H9 (cell line): ENCODE data around the gene CEP128. TPM values are rescaled to one million over a fixed set of nuclear protein-coding genes. Genes with fewer than 3 reads are reported as not detected.

Experiments used
- DNase-seq: peaks from one replicate; pipeline ENCODE4 v3.0.0-alpha.2; 2017
- H2AFZ ChIP-seq: one replicate; pipeline ENCODE4 v1.6.1; 2013; ENCODE audit warnings: mild to moderate bottlenecking, low read length, control low read depth, moderate library complexity
- H2AK5ac ChIP-seq: 2 replicates; pipeline ENCODE4 v1.6.1; 2013; ENCODE audit warnings: low read length, control low read depth, mixed read lengths; ENCODE audit not compliant: insufficient read length
- H2BK120ac ChIP-seq: one replicate; pipeline ENCODE4 v1.6.1; 2013; ENCODE audit warnings: low read depth, mild to moderate bottlenecking, low read length, control low read depth, inconsistent platforms; ENCODE audit not compliant: poor library complexity, severe bottlenecking
- H2BK12ac ChIP-seq: 2 replicates; pipeline ENCODE4 v1.6.1; 2013; ENCODE audit warnings: low read length, control low read depth, mixed read lengths, low read depth; ENCODE audit not compliant: insufficient read length
- H2BK15ac ChIP-seq: 2 replicates; pipeline ENCODE4 v1.6.1; 2013; ENCODE audit warnings: low read depth, low read length, control low read depth
- H2BK20ac ChIP-seq: one replicate; pipeline ENCODE4 v1.6.1; 2013; ENCODE audit warnings: low read depth, mild to moderate bottlenecking, low read length, control low read depth, inconsistent platforms; ENCODE audit not compliant: poor library complexity, severe bottlenecking
- H2BK5ac ChIP-seq: 2 replicates; pipeline ENCODE4 v1.6.1; 2013; ENCODE audit warnings: low read length, control low read depth, mixed read lengths; ENCODE audit not compliant: insufficient read length
- H3K14ac ChIP-seq: 2 replicates; pipeline ENCODE4 v1.6.1; 2013; ENCODE audit warnings: low read length, control low read depth; ENCODE audit not compliant: insufficient read depth
- H3K18ac ChIP-seq: 2 replicates; pipeline ENCODE4 v1.6.1; 2013; ENCODE audit warnings: low read depth, mild to moderate bottlenecking, mixed read lengths, low read length, control low read depth; ENCODE audit not compliant: insufficient read length
- H3K23ac ChIP-seq: 2 replicates; pipeline ENCODE4 v1.6.1; 2013; ENCODE audit warnings: low read length, control low read depth, mixed read lengths, low read depth; ENCODE audit not compliant: insufficient read length
- H3K23me2 ChIP-seq: 2 replicates; pipeline ENCODE4 v1.6.1; 2013; ENCODE audit warnings: low read depth, mild to moderate bottlenecking, mixed read lengths, low read length, control low read depth; ENCODE audit not compliant: insufficient read length, poor library complexity, severe bottlenecking
- H3K27ac ChIP-seq: 2 replicates; pipeline ENCODE4 v1.5.1; 2013; ENCODE audit warnings: low read length, control low read depth, mixed read lengths, low read depth; ENCODE audit not compliant: insufficient read length
- H3K27me3 ChIP-seq: 2 replicates; pipeline ENCODE4 v1.6.1; 2013; ENCODE audit warnings: low read length, control low read depth, inconsistent platforms; ENCODE audit not compliant: insufficient read depth
- H3K4ac ChIP-seq: 2 replicates; pipeline ENCODE4 v1.6.1; 2013; ENCODE audit warnings: low read depth, mild to moderate bottlenecking, control low read depth, inconsistent platforms, low read length, moderate library complexity
- H3K4me1 ChIP-seq: 2 replicates; pipeline ENCODE4 v1.6.1; 2013; ENCODE audit warnings: low read length, control low read depth, inconsistent platforms; ENCODE audit not compliant: insufficient read depth
- H3K4me2 ChIP-seq: 2 replicates; pipeline ENCODE4 v1.6.1; 2013; ENCODE audit warnings: low read length, control low read depth, mixed read lengths; ENCODE audit not compliant: insufficient read length, insufficient read depth
- H3K56ac ChIP-seq: 2 replicates; pipeline ENCODE4 v1.6.1; 2013; ENCODE audit warnings: low read depth, mild to moderate bottlenecking, mixed read lengths, low read length, control low read depth; ENCODE audit not compliant: insufficient read length
- H3K79me1 ChIP-seq: 2 replicates; pipeline ENCODE4 v1.6.1; 2013; ENCODE audit warnings: low read depth, mild to moderate bottlenecking, moderate library complexity, low read length, control low read depth, inconsistent platforms; ENCODE audit not compliant: insufficient read depth, poor library complexity, severe bottlenecking
- H3K79me2 ChIP-seq: 2 replicates; pipeline ENCODE4 v1.6.1; 2013; ENCODE audit warnings: low read length, control low read depth, inconsistent platforms; ENCODE audit not compliant: insufficient read depth
- H3K9ac ChIP-seq: 2 replicates; pipeline ENCODE4 v1.6.1; 2013; ENCODE audit warnings: low read length, control low read depth, mixed read lengths; ENCODE audit not compliant: insufficient read length; ENCODE audit errors: extremely low read depth
- H3K9me3 ChIP-seq: one replicate; pipeline ENCODE4 v1.6.1; 2013; ENCODE audit warnings: low read depth, low read length, inconsistent platforms; ENCODE audit not compliant: control insufficient read depth
- H3T11ph ChIP-seq: one replicate; pipeline ENCODE4 v1.6.1; 2013; ENCODE audit warnings: mild to moderate bottlenecking, low read length, control low read depth, inconsistent platforms
- H4K20me1 ChIP-seq: one replicate; pipeline ENCODE4 v1.6.1; 2013; ENCODE audit not compliant: control insufficient read depth, insufficient read length, insufficient read depth
- H4K5ac ChIP-seq: 2 replicates; pipeline ENCODE4 v1.6.1; 2013; ENCODE audit warnings: low read depth, mild to moderate bottlenecking, mixed read lengths, low read length, control low read depth; ENCODE audit not compliant: insufficient read length
- H4K8ac ChIP-seq: replicated peaks from 2 replicates; pipeline ENCODE4 v1.6.1; 2013; ENCODE audit warnings: low read length, control low read depth, mixed read lengths, low read depth; ENCODE audit not compliant: insufficient read length
- H4K91ac ChIP-seq: 2 replicates; pipeline ENCODE4 v1.6.1; 2013; ENCODE audit warnings: low read depth, mild to moderate bottlenecking, moderate library complexity, mixed read lengths, low read length, control low read depth; ENCODE audit not compliant: insufficient read length
- H3K27ac Mint-ChIP-seq, 3 experiments: 2 replicates in 2 of 3; 3 replicates in 1 of 3; pipeline ENCODE4 v1.8.0; 2020 to 2021; ENCODE audit warnings: mixed read lengths in 3 of 3, mild to moderate bottlenecking in 1 of 3, moderate library complexity in 1 of 3
- H3K27me3 Mint-ChIP-seq: 2 replicates; pipeline ENCODE4 v1.8.0; 2021; ENCODE audit warnings: low read depth, mild to moderate bottlenecking, moderate library complexity, mixed read lengths
- H3K36me3 Mint-ChIP-seq, 3 experiments: 2 replicates in 2 of 3; 3 replicates in 1 of 3; pipeline ENCODE4 v1.8.0; 2020 to 2021; ENCODE audit warnings: low read depth in 3 of 3, mixed read lengths in 3 of 3; ENCODE audit not compliant: insufficient read depth in 1 of 3
- H3K4me1 Mint-ChIP-seq, 2 experiments: 2 replicates each; pipeline ENCODE4 v1.8.0; 2020; ENCODE audit warnings: mixed read lengths in 2 of 2
- H3K4me3 Mint-ChIP-seq, 2 experiments: 2 replicates in 1 of 2; 3 replicates in 1 of 2; pipeline ENCODE4 v1.8.0; 2020 to 2021; ENCODE audit warnings: mild to moderate bottlenecking in 2 of 2, mixed read lengths in 2 of 2, moderate library complexity in 1 of 2
- H3K9me3 Mint-ChIP-seq, 2 experiments: 2 replicates in 1 of 2; 3 replicates in 1 of 2; pipeline ENCODE4 v1.8.0; 2020; ENCODE audit warnings: mild to moderate bottlenecking in 2 of 2, mixed read lengths in 2 of 2, moderate library complexity in 1 of 2
- CTCF ChIP-seq: fragments of 200-600 bp; sonication (generic); conservative IDR thresholded peaks from 3 replicates; pipeline ENCODE4 v1.8.0; 2021; ENCODE audit warnings: antibody characterized with exemption, mild to moderate bottlenecking
- WGBS: extraction: QIAGEN DNeasy Blood & Tissue Kit; methylation state at CpG from one replicate; pipeline ENCODE4 v1.1.7; 2013; ENCODE audit warnings: missing lambda C conversion rate, low lambda C conversion rate, mixed read lengths; ENCODE audit not compliant: insufficient read length; ENCODE audit errors: extremely low coverage; 5-methylcytosine and 5-hydroxymethylcytosine counted together
- total RNA-seq: library from RNA; stranded (reverse); gene quantifications from 2 replicates; pipeline ENCODE4 v1.2.1, GENCODE V29; 2021

The CEP128 gene
- total RNA-seq, 1 experiment from 2014 or later: 16.3 TPM

GRCh38 chr14:80504781-80505180 is 436.8 kb downstream of the CEP128 start:
- no peak overlapping the region for H3K4ac ChIP-seq
- H3K4me2 ChIP-seq: no peak overlapping the region
- H2BK12ac ChIP-seq: no peak overlapping the region
- no peak overlapping the region for H3K27ac ChIP-seq
- no peak overlapping the region for H2BK120ac ChIP-seq
- no peaks in the 10 kb centered on the region for H3K79me1 ChIP-seq
- H3K27me3 ChIP-seq: no peaks in the 10 kb centered on the region
- H3K4me1 ChIP-seq: no peaks in the 10 kb centered on the region
- no peak for DNase-seq
- no peak for TF ChIP-seq CTCF
- H3K9ac ChIP-seq: no peak overlapping the region
- H3K79me2 ChIP-seq: no peaks in the 10 kb centered on the region
- H3K36me3 Mint-ChIP-seq: no peaks in the 10 kb centered on the region; a peak in 1 of 7 replicates
- no peaks in the 10 kb centered on the region for H3K27me3 Mint-ChIP-seq
- no peak overlapping the region for H2AK5ac ChIP-seq
- no peak overlapping the region for H3T11ph ChIP-seq
- no peak overlapping the region for H2BK15ac ChIP-seq
- no peak overlapping the region for H2BK20ac ChIP-seq
- no peak overlapping the region for H2AFZ ChIP-seq
- H3K4me1 Mint-ChIP-seq: no peaks in the 10 kb centered on the region
- H3K23ac ChIP-seq: no peak overlapping the region
- no peak overlapping the region for H4K8ac ChIP-seq
- H3K14ac ChIP-seq: no peak overlapping the region
- no peak overlapping the region for H3K27ac Mint-ChIP-seq
- H3K4me3 Mint-ChIP-seq: no peak overlapping the region
- no peak overlapping the region for H3K56ac ChIP-seq
- no peak overlapping the region for H4K5ac ChIP-seq
- WGBS: no CpG with 5 or more reads among the region's 4 CpGs
- no peaks in the 10 kb centered on the region for H3K23me2 ChIP-seq
- no peaks in the 10 kb centered on the region; a peak in 1 of 5 replicates for H3K9me3 Mint-ChIP-seq
- H3K18ac ChIP-seq: no peak overlapping the region
- no peaks in the 10 kb centered on the region for H4K20me1 ChIP-seq
- H4K91ac ChIP-seq: no peak overlapping the region
- H2BK5ac ChIP-seq: no peak overlapping the region
- no peaks in the 10 kb centered on the region for H3K9me3 ChIP-seq
